HG02938 (cell line): Measurements from ENCODE around the gene CALM3.
"Not testable (repeated sequence)": the region's sequence is repeated elsewhere in the genome, so short reads cannot be mapped to it uniquely, and the experiment has no call there.

Source experiments
- ATAC-seq: cut with Tn5 transposase; IDR thresholded peaks from one replicate; pipeline ENCODE4 v1.9.1; 2021; ENCODE audit warnings: mild to moderate bottlenecking, moderate library complexity; ENCODE audit not compliant: unreplicated experiment

Gene CALM3

GRCh38 chr19:46614114-46614722, 13.1 kb downstream of the CALM3 start:
- no peak for ATAC-seq

- no peak for ATAC-seq
Measured at GRCh38 chr19:46615966-46616365, 14.8 kb downstream of the CALM3 start.

- ATAC-seq = no peak
Measured at GRCh38 chr19:46616631-46617322, 15.6 kb downstream of the CALM3 start.

GRCh38 chr19:46617601-46618000, 16.5 kb downstream of the CALM3 start:
- ATAC-seq = no peak

- no peak for ATAC-seq
Measured at GRCh38 chr19:46618670-46619231, 17.6 kb downstream of the CALM3 start.

DNA sequence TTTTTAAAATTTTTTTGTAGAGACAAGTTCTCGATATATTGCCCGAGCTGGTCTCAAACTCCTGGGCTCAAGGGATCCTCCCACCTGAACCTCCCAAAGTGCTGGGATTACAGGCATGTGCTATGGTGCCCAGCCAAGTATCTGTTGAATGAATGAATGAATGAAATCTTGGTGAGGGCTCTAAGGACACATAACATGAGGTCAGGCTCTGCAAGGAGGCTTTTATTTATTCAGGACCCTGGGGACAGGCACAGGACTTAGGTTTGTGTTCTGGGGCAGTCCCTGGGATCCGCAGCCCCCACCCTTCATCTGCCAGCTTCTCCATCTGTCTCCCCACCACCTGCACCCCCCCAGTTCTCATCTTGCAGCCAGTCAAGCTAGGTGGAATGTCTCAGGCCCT, 19.1 kb downstream of the CALM3 start:
- no peak for ATAC-seq

DNA sequence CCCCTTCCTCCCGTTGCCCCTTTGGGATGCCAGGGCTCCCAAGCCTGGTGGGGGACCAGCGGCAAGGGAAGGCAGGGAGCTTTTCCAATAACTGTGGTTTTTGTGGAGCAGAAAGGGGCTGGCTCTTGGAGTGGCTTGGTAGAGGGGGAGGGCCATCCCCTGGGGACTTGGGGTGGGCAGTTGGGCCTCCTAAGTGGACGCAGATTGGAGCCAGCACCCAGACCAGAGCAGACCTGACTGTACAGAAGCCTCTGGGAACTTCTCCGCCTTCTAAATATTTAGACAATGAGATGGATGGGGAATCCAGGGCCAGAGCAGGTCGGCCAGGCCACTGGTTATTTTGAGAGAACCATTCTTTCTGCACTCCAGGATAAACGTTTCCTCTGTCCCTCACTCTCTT, 19.6 kb downstream of the CALM3 start:
- ATAC-seq = no peak

DNA sequence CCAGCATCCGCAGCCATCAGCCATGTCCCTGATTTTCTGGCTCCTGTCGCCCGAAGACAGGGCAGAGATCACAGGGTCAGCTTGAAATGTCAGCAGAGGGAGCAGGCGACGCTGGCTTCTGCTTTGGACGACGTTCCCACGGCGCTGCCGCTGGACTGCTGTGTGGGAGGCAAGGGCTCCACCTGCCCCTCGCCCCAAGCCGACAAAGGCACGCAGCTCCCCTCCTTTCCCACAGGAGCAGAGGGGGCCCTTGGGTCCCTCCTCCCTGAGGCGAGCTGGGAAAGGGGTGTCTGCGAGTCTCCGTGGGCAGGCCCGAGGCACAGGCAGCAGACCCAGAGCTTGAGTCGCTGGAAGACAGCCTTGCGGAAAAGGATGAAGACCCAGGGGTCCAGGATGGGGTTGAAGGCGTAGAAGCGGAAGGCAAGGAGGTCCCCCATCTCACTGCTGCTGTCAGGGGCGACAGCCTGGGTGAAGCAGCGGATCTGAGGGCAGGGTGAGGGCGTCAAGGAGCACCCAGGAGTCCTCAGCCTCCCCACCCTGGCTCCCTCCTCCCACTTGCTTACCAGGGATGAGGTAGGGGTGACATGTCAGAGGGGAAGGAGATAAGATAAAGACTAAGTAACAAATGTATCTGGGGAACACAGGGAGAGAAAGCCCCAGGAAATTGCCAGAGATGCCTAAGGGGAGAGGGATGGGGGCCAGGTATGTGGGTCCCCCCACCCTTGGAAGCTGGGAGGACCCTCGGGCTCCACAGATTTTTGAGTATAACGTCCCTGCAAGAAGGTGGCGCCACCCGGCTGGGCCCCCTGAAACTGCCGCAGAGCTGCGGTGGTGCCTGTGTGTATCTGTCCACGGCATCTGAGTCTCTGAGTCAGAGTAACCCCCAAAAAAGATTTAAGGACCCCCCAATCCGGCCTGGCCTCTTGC, 20.3 kb downstream of the CALM3 start:
- ATAC-seq = no peak

- ATAC-seq = no peak
Measured at GRCh38 chr19:46622118-46622446, 21.0 kb downstream of the CALM3 start.

- ATAC-seq = no peak
Measured at GRCh38 chr19:46623915-46624502, 22.9 kb downstream of the CALM3 start.

GRCh38 chr19:46624958-46625661, 24.0 kb downstream of the CALM3 start, which contains the start of gene PTGIR:
Gene PTGIR (minus strand): TSS chr19:46625089. CDS start chr19:46624225, 864 bp downstream.
- no peak for ATAC-seq

- no peak for ATAC-seq
Measured at GRCh38 chr19:46625731-46626130, 24.6 kb downstream of the CALM3 start.

DNA sequence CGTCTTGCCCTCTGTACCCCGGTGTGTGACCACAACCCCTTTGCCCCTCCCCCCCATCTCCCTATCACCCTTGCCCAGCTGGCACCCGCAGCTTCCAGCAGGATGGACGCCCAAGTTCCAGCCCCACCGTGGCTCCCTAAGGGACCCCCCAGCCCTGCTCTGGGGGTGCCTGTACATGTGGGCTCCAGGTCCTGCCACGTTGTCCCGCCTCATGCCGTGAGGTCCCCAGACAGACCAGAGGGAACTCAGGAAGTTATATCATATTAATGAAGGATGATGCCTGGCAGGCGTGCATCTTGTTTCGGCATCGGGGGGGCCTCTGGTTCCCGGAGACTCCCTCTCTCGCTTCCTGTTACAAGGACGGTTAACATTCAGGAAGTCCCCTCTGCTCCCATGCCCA, 25.3 kb downstream of the CALM3 start:
- no peak for ATAC-seq

GRCh38 chr19:46628970-46629369, 27.8 kb downstream of the CALM3 start:
- ATAC-seq = not testable (repeated sequence)

DNA sequence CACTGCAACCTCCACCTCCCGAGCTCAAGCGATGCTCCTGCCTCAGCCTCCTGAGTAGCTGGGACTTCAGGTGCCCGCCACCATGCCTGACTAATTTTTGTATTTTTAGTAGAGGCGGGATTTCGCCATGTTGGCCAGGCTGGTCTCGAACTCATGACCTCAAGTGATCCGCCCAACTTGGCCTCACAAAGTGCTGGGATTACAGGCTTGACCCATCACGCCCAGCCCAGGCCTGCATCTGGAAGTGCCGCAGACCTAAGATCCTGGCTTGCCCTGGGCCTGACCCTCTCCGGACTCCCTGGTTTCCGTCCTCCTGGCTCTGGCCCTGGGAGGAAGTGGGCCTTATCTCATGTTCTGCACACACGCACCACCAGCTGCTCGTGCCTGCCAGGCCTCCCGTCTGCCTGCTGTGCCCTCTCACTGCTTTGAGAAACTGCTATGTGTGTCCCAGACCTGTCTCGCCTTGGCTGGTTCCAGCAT, 28.5 kb downstream of the CALM3 start:
- ATAC-seq = no peak

DNA sequence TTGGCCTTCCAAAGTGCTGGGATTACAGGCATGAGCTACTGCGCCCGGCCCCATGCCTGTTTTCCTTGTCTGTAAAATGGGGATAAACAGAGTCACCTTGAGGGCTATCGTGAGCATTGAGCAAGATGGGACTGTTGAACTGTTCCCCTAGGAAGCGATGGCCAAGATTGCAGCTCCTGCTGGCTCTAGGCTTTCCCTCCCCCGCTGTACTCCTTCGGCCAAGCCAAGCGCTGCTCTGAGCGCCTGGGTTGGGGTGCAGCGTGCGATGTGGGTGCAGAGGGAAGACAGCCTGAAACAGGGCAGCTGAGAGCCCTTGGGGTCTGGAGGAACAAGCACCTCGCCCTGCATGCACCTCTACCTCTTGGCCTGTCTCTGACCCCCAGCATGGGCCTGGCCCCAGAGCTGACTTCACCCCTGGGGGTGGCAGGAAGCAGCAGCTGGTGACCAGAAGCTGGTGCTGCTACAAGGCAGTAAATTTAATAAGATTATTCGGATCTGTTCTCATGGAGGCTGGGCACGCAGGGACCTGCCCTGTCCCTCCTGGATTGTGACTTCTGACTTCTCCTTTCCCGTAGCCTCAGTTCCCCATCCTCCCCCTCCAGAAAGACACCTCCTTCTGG, 29.6 kb downstream of the CALM3 start:
- no peak for ATAC-seq

- no peak for ATAC-seq
Measured at GRCh38 chr19:46631481-46631880, 30.4 kb downstream of the CALM3 start.

GRCh38 chr19:46633130-46633529, 32.0 kb downstream of the CALM3 start:
- no peak for ATAC-seq

GRCh38 chr19:46634045-46634655, 33.0 kb downstream of the CALM3 start:
- ATAC-seq = peak; percentile 39
